ENCODE measurements around the gene MAP3K5.

- TF ChIP-seq, protein P1, sequence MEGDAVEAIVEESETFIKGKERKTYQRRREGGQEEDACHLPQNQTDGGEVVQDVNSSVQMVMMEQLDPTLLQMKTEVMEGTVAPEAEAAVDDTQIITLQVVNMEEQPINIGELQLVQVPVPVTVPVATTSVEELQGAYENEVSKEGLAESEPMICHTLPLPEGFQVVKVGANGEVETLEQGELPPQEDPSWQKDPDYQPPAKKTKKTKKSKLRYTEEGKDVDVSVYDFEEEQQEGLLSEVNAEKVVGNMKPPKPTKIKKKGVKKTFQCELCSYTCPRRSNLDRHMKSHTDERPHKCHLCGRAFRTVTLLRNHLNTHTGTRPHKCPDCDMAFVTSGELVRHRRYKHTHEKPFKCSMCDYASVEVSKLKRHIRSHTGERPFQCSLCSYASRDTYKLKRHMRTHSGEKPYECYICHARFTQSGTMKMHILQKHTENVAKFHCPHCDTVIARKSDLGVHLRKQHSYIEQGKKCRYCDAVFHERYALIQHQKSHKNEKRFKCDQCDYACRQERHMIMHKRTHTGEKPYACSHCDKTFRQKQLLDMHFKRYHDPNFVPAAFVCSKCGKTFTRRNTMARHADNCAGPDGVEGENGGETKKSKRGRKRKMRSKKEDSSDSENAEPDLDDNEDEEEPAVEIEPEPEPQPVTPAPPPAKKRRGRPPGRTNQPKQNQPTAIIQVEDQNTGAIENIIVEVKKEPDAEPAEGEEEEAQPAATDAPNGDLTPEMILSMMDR (IDR thresholded peaks at IDR 0.05): no peak
- TF ChIP-seq POLR2A (IDR thresholded peaks at IDR 0.05) (no peak), EP300 (IDR thresholded peaks at IDR 0.05) (no peak)
Observed at GRCh38 chr6:136701045-136701444, 91.2 kb downstream of the MAP3K5 start.

Measured in gastroesophageal sphincter (tissue), 3 donors.